GM12864 (cell line): ENCODE measurements around the gene FKBP5.

Experiments used
- DNase-seq: peaks from one replicate; pipeline ENCODE4 v3.0.0-alpha.2; 2011; ENCODE audit warnings: low read depth
- H3K4me3 ChIP-seq: 2 replicates; pipeline ENCODE4 v1.5.1; 2011; ENCODE audit warnings: mild to moderate bottlenecking, low read depth, low read length, control low read depth
- TF ChIP-seq, protein P1 (sequence below): IDR thresholded peaks from 2 replicates; pipeline ENCODE4 v1.5.1; 2011; ENCODE audit warnings: low read depth, mild to moderate bottlenecking, moderate library complexity, low read length, control low read depth, inconsistent platforms; ENCODE audit errors: missing control alignments

The FKBP5 gene

DNA sequence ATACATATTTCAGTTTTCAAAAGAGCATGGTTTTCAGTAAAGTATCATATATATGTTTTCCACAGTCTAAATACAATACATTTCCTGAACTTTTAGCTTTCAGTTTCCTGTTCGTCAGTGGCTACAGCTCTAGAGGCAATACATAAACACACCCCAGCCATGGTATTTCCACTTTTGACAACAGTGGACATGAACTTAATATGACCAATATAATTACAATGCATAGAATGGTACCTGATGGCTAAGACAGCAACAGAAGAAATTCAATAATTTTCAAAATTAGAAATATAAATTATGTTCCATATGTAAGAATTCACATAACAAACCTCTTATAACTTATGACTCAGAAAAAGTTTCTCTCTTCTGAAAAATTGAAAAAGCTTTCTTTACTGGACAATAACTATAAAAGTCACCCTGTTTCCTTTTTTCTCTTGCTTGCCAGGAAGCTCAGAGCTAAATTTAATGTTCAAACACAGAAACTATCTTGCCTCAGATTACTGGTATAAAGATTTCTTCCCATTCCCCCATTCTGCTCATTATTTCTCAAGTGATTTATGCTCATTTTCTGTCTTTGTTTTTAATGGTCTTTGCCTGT lies 19.2 kb downstream of the FKBP5 start:
- no peak for DNase-seq
- no peak overlapping the region; the same call in 1 of the 2 replicates for H3K4me3 ChIP-seq

DNA sequence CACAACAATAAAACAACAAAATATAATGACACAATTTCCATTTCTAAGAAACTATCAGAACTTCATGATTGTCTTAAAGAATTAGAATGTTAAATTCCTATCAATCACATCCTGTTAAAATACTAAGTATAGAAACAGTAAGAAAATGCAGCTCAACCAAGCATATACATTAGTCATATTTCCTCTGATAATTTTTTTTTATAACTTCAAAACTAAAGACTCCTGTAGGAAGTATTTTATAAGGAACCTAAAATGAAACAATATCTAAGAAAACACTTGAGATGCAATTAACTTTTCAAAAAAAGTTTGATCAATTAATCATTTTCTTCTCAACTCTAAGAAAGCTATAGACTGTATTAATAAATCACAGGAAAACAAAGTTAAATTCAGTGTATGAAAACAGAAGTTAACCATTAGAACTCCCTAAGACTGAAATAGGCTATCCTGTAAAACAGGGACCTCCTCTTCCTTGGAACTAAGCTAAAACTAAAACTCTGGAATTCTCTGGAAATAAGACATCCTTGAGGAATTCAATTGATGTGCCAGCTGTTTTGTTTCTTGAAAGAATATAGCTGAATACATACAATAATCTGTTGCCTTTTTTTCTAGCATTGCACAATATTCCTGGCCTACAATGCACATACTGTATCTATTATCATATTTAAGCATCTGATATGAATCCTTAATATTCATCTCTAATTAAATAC lies 19.8 kb downstream of the FKBP5 start:
- DNase-seq, result no peak
- TF ChIP-seq, protein P1, sequence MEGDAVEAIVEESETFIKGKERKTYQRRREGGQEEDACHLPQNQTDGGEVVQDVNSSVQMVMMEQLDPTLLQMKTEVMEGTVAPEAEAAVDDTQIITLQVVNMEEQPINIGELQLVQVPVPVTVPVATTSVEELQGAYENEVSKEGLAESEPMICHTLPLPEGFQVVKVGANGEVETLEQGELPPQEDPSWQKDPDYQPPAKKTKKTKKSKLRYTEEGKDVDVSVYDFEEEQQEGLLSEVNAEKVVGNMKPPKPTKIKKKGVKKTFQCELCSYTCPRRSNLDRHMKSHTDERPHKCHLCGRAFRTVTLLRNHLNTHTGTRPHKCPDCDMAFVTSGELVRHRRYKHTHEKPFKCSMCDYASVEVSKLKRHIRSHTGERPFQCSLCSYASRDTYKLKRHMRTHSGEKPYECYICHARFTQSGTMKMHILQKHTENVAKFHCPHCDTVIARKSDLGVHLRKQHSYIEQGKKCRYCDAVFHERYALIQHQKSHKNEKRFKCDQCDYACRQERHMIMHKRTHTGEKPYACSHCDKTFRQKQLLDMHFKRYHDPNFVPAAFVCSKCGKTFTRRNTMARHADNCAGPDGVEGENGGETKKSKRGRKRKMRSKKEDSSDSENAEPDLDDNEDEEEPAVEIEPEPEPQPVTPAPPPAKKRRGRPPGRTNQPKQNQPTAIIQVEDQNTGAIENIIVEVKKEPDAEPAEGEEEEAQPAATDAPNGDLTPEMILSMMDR, result no peak
- H3K4me3 ChIP-seq, result no peak overlapping the region

More for the DNA sequence above, 19.2 kb downstream of the FKBP5 start:
- TF ChIP-seq, protein P1, result no peak

DNA sequence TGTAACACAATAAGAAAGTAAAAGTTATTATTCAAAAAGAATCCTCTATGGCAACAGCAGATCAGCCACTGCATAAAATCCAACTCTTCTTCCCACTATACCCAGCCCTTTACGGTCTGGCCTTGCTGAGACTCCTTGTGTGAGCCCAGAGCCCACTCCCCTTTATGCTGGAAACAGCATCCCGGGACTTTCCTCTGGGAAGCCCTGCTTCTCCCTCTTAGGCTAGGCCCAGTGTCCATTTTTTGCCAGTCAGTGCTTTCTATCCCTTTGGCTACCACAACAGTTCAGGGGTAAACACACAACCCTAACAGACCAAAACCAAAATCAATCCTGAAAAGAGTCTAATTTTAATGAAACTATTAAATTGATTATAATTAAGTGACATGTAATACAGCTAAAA lies 20.6 kb downstream of the FKBP5 start:
- H3K4me3 ChIP-seq, result no peak overlapping the region
- no peak for DNase-seq
- TF ChIP-seq, protein P1, result no peak

DNA sequence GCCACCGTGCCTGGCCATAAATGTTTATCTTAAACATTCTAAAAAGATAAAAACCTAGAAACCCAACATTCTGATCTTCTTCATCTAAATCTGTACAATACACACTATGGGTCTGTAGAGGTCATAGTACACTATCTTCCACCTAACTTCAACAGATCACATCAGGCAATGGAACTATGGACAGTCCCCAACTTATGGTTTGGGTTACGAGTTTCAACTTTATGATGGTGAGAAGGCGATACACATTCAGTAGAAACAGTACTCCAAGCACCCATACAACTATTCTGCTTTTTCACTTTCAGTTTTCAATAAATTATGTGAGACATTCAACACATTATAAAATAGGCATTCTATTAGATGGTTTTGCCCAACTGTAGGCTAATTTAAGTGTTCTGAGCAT lies 23.1 kb downstream of the FKBP5 start:
- no peak overlapping the region for H3K4me3 ChIP-seq
- DNase-seq, result no peak
- TF ChIP-seq, protein P1, result no peak

DNA sequence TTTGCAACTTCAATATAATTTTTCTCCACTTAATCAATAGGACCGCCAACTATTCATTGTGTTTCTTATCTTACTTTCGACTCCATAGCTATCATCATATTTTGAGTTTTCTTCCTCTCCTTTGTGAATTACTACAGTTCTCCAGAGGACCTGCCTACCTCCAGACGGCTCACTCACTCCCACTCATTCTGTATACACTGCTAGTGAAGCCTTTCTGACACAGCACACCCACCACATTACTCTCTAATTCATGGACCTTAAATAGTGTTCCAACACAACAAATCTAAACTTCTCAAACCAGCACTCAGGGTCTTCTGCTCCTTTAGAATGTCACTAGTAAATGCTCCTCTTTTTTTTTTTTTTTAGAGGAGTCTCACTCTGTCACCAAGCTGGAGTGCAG lies 23.8 kb downstream of the FKBP5 start:
- no peak for DNase-seq
- no peak overlapping the region for H3K4me3 ChIP-seq
- TF ChIP-seq, protein P1, result no peak

DNA sequence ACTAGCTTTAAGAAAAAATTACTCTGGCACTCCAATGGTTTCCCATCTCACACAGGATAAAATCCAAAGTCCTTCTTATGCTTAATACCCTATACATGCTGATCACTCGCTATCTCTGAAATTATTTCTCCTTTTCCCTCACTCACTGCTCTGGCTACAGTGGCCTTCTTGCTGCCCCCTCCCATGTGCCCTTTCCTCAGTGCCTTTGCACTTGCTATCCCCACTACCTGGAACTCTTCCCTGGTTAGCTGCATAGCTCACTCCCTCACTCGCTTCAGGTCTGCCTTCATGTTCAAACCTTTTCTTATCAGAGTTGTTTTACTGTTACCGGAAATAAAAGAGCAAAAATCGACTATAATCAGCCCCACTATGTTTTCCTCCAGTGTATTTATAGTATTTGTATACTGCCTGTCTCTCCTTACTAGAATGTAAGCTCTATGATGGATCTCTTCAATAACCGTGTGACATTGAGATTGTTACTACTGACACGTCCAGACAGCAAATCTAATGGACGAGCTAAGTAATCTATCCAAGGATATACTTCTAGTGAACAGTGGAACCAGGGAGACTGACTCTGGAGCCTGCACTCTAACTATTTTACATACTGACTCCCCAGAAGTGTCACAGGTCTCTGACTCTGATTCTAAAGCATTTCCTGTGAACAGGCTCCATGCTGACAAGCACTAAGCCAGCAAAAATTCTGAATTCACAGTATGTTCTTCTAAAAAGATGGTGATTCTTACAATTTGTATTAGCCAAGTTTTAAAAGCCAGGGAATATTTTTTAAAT lies 25.1 kb downstream of the FKBP5 start:
- TF ChIP-seq, protein P1, result no peak
- no peak for DNase-seq
- H3K4me3 ChIP-seq, result no peak overlapping the region
